H9 (cell line): ENCODE results near the gene TBC1D19. TPM values are rescaled to one million over a fixed set of nuclear protein-coding genes. Genes with fewer than 3 reads are reported as not detected.

ENCODE experiments used
- DNase-seq: peaks from one replicate; pipeline ENCODE4 v3.0.0-alpha.2; 2017
- H2AFZ ChIP-seq: one replicate; pipeline ENCODE4 v1.6.1; 2013; ENCODE audit warnings: mild to moderate bottlenecking, low read length, control low read depth, moderate library complexity
- H2AK5ac ChIP-seq: 2 replicates; pipeline ENCODE4 v1.6.1; 2013; ENCODE audit warnings: low read length, control low read depth, mixed read lengths; ENCODE audit not compliant: insufficient read length
- H2BK120ac ChIP-seq: one replicate; pipeline ENCODE4 v1.6.1; 2013; ENCODE audit warnings: low read depth, mild to moderate bottlenecking, low read length, control low read depth, inconsistent platforms; ENCODE audit not compliant: poor library complexity, severe bottlenecking
- H2BK12ac ChIP-seq: 2 replicates; pipeline ENCODE4 v1.6.1; 2013; ENCODE audit warnings: low read length, control low read depth, mixed read lengths, low read depth; ENCODE audit not compliant: insufficient read length
- H2BK15ac ChIP-seq: 2 replicates; pipeline ENCODE4 v1.6.1; 2013; ENCODE audit warnings: low read depth, low read length, control low read depth
- H2BK20ac ChIP-seq: one replicate; pipeline ENCODE4 v1.6.1; 2013; ENCODE audit warnings: low read depth, mild to moderate bottlenecking, low read length, control low read depth, inconsistent platforms; ENCODE audit not compliant: poor library complexity, severe bottlenecking
- H2BK5ac ChIP-seq: 2 replicates; pipeline ENCODE4 v1.6.1; 2013; ENCODE audit warnings: low read length, control low read depth, mixed read lengths; ENCODE audit not compliant: insufficient read length
- H3K14ac ChIP-seq: 2 replicates; pipeline ENCODE4 v1.6.1; 2013; ENCODE audit warnings: low read length, control low read depth; ENCODE audit not compliant: insufficient read depth
- H3K18ac ChIP-seq: 2 replicates; pipeline ENCODE4 v1.6.1; 2013; ENCODE audit warnings: low read depth, mild to moderate bottlenecking, mixed read lengths, low read length, control low read depth; ENCODE audit not compliant: insufficient read length
- H3K23ac ChIP-seq: 2 replicates; pipeline ENCODE4 v1.6.1; 2013; ENCODE audit warnings: low read length, control low read depth, mixed read lengths, low read depth; ENCODE audit not compliant: insufficient read length
- H3K23me2 ChIP-seq: 2 replicates; pipeline ENCODE4 v1.6.1; 2013; ENCODE audit warnings: low read depth, mild to moderate bottlenecking, mixed read lengths, low read length, control low read depth; ENCODE audit not compliant: insufficient read length, poor library complexity, severe bottlenecking
- H3K27ac ChIP-seq: 2 replicates; pipeline ENCODE4 v1.5.1; 2013; ENCODE audit warnings: low read length, control low read depth, mixed read lengths, low read depth; ENCODE audit not compliant: insufficient read length
- H3K27me3 ChIP-seq: 2 replicates; pipeline ENCODE4 v1.6.1; 2013; ENCODE audit warnings: low read length, control low read depth, inconsistent platforms; ENCODE audit not compliant: insufficient read depth
- H3K4ac ChIP-seq: 2 replicates; pipeline ENCODE4 v1.6.1; 2013; ENCODE audit warnings: low read depth, mild to moderate bottlenecking, control low read depth, inconsistent platforms, low read length, moderate library complexity
- H3K4me1 ChIP-seq: 2 replicates; pipeline ENCODE4 v1.6.1; 2013; ENCODE audit warnings: low read length, control low read depth, inconsistent platforms; ENCODE audit not compliant: insufficient read depth
- H3K4me2 ChIP-seq: 2 replicates; pipeline ENCODE4 v1.6.1; 2013; ENCODE audit warnings: low read length, control low read depth, mixed read lengths; ENCODE audit not compliant: insufficient read length, insufficient read depth
- H3K56ac ChIP-seq: 2 replicates; pipeline ENCODE4 v1.6.1; 2013; ENCODE audit warnings: low read depth, mild to moderate bottlenecking, mixed read lengths, low read length, control low read depth; ENCODE audit not compliant: insufficient read length
- H3K79me1 ChIP-seq: 2 replicates; pipeline ENCODE4 v1.6.1; 2013; ENCODE audit warnings: low read depth, mild to moderate bottlenecking, moderate library complexity, low read length, control low read depth, inconsistent platforms; ENCODE audit not compliant: insufficient read depth, poor library complexity, severe bottlenecking
- H3K79me2 ChIP-seq: 2 replicates; pipeline ENCODE4 v1.6.1; 2013; ENCODE audit warnings: low read length, control low read depth, inconsistent platforms; ENCODE audit not compliant: insufficient read depth
- H3K9ac ChIP-seq: 2 replicates; pipeline ENCODE4 v1.6.1; 2013; ENCODE audit warnings: low read length, control low read depth, mixed read lengths; ENCODE audit not compliant: insufficient read length; ENCODE audit errors: extremely low read depth
- H3K9me3 ChIP-seq: one replicate; pipeline ENCODE4 v1.6.1; 2013; ENCODE audit warnings: low read depth, low read length, inconsistent platforms; ENCODE audit not compliant: control insufficient read depth
- H3T11ph ChIP-seq: one replicate; pipeline ENCODE4 v1.6.1; 2013; ENCODE audit warnings: mild to moderate bottlenecking, low read length, control low read depth, inconsistent platforms
- H4K20me1 ChIP-seq: one replicate; pipeline ENCODE4 v1.6.1; 2013; ENCODE audit not compliant: control insufficient read depth, insufficient read length, insufficient read depth
- H4K5ac ChIP-seq: 2 replicates; pipeline ENCODE4 v1.6.1; 2013; ENCODE audit warnings: low read depth, mild to moderate bottlenecking, mixed read lengths, low read length, control low read depth; ENCODE audit not compliant: insufficient read length
- H4K8ac ChIP-seq: replicated peaks from 2 replicates; pipeline ENCODE4 v1.6.1; 2013; ENCODE audit warnings: low read length, control low read depth, mixed read lengths, low read depth; ENCODE audit not compliant: insufficient read length
- H4K91ac ChIP-seq: 2 replicates; pipeline ENCODE4 v1.6.1; 2013; ENCODE audit warnings: low read depth, mild to moderate bottlenecking, moderate library complexity, mixed read lengths, low read length, control low read depth; ENCODE audit not compliant: insufficient read length
- H3K27ac Mint-ChIP-seq, 3 experiments: 2 replicates in 2 of 3; 3 replicates in 1 of 3; pipeline ENCODE4 v1.8.0; 2020 to 2021; ENCODE audit warnings: mixed read lengths in 3 of 3, mild to moderate bottlenecking in 1 of 3, moderate library complexity in 1 of 3
- H3K27me3 Mint-ChIP-seq: 2 replicates; pipeline ENCODE4 v1.8.0; 2021; ENCODE audit warnings: low read depth, mild to moderate bottlenecking, moderate library complexity, mixed read lengths
- H3K36me3 Mint-ChIP-seq, 3 experiments: 2 replicates in 2 of 3; 3 replicates in 1 of 3; pipeline ENCODE4 v1.8.0; 2020 to 2021; ENCODE audit warnings: low read depth in 3 of 3, mixed read lengths in 3 of 3; ENCODE audit not compliant: insufficient read depth in 1 of 3
- H3K4me1 Mint-ChIP-seq, 2 experiments: 2 replicates each; pipeline ENCODE4 v1.8.0; 2020; ENCODE audit warnings: mixed read lengths in 2 of 2
- H3K4me3 Mint-ChIP-seq, 2 experiments: 2 replicates in 1 of 2; 3 replicates in 1 of 2; pipeline ENCODE4 v1.8.0; 2020 to 2021; ENCODE audit warnings: mild to moderate bottlenecking in 2 of 2, mixed read lengths in 2 of 2, moderate library complexity in 1 of 2
- H3K9me3 Mint-ChIP-seq, 2 experiments: 2 replicates in 1 of 2; 3 replicates in 1 of 2; pipeline ENCODE4 v1.8.0; 2020; ENCODE audit warnings: mild to moderate bottlenecking in 2 of 2, mixed read lengths in 2 of 2, moderate library complexity in 1 of 2
- CTCF ChIP-seq: fragments of 200-600 bp; sonication (generic); conservative IDR thresholded peaks from 3 replicates; pipeline ENCODE4 v1.8.0; 2021; ENCODE audit warnings: antibody characterized with exemption, mild to moderate bottlenecking
- WGBS: extraction: QIAGEN DNeasy Blood & Tissue Kit; methylation state at CpG from one replicate; pipeline ENCODE4 v1.1.7; 2013; ENCODE audit warnings: missing lambda C conversion rate, low lambda C conversion rate, mixed read lengths; ENCODE audit not compliant: insufficient read length; ENCODE audit errors: extremely low coverage; 5-methylcytosine and 5-hydroxymethylcytosine counted together
- total RNA-seq: library from RNA; stranded (reverse); gene quantifications from 2 replicates; pipeline ENCODE4 v1.2.1, GENCODE V29; 2021

Gene TBC1D19
- total RNA-seq, 1 experiment from 2014 or later, result 3.2 TPM

GRCh38 chr4:26766141-26766540 is 182.3 kb downstream of the TBC1D19 start:
- no peaks in the 10 kb centered on the region for H3K79me2 ChIP-seq
- H4K8ac ChIP-seq, result no peak overlapping the region
- H3K9me3 Mint-ChIP-seq, result no peaks in the 10 kb centered on the region
- no peak overlapping the region for H3T11ph ChIP-seq
- H3K9ac ChIP-seq, result no peak overlapping the region
- no peak overlapping the region for H3K56ac ChIP-seq
- H2BK12ac ChIP-seq, result no peak overlapping the region
- H2AFZ ChIP-seq, result no peak overlapping the region
- no peak for DNase-seq
- no peaks in the 10 kb centered on the region for H3K4me1 ChIP-seq
- H3K27ac ChIP-seq, result no peak overlapping the region
- H3K9me3 ChIP-seq, result no peaks in the 10 kb centered on the region
- no peak for TF ChIP-seq CTCF
- H2BK15ac ChIP-seq, result no peak overlapping the region
- H3K4ac ChIP-seq, result no peak overlapping the region
- H2BK120ac ChIP-seq, result no peak overlapping the region
- H2BK5ac ChIP-seq, result no peak overlapping the region
- no peaks in the 10 kb centered on the region for H3K36me3 Mint-ChIP-seq
- H2AK5ac ChIP-seq, result no peak overlapping the region
- no peak overlapping the region for H3K27ac Mint-ChIP-seq
- no peaks in the 10 kb centered on the region for H3K79me1 ChIP-seq
- no peaks in the 10 kb centered on the region for H3K23me2 ChIP-seq
- no peak overlapping the region for H4K91ac ChIP-seq
- no peak overlapping the region for H3K4me2 ChIP-seq
- H3K27me3 Mint-ChIP-seq, result no peaks in the 10 kb centered on the region
- H3K4me3 Mint-ChIP-seq, result no peak overlapping the region
- H3K18ac ChIP-seq, result no peak overlapping the region
- no peak overlapping the region for H3K14ac ChIP-seq
- no CpG with 5 or more reads among the region's 2 CpGs for WGBS
- H4K5ac ChIP-seq, result no peak overlapping the region
- no peak overlapping the region for H2BK20ac ChIP-seq
- no peak overlapping the region for H3K23ac ChIP-seq
- no peaks in the 10 kb centered on the region for H4K20me1 ChIP-seq
- H3K27me3 ChIP-seq, result no peaks in the 10 kb centered on the region
- H3K4me1 Mint-ChIP-seq, result peaks cover 7 to 8% of the 10 kb centered on the region in 2 experiments
